ENCODE measurements around the gene FXYD6. TPM values are rescaled to one million over a fixed set of nuclear protein-coding genes. Genes with fewer than 3 reads are reported as not detected.

Gene FXYD6
- total RNA-seq, 1 donor from 2014 or later, result 10.5 TPM

DNA sequence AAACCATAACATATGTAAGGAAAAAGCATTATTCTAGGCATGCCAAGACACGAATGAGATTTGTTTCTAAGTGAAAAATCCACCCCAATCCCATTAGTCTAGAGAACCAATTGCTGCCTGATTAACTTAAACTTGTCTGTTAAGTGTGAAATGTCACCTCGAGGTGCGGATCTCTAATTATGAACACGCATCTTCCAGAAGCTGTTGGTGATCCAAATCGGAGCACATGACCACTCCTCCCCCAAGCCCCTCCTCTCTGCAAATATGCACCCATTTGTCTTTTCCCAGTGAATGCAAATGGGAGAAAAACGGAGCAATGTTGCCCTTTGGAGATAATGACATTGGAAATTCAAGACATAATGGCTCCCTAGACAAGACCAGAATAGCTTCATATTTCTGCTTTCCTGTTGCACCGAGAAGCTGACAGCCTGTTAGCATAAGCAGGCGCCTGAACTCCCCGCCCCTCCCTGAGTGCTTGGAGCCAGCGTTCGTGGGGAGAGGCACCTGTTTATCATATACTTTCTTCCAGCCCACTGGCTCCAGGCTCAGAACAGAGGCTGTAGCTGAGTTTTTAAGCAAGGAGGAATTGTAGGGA lies 6.0 kb upstream of the FXYD6 start:
- H3K4me1 ChIP-seq (ENCODE audit: insufficient read depth, low read length), result no peaks in the 10 kb centered on the region
- peaks cover 2% of the 10 kb centered on the region for H3K9me3 Mint-ChIP-seq (ENCODE audit: unreplicated experiment)

DNA sequence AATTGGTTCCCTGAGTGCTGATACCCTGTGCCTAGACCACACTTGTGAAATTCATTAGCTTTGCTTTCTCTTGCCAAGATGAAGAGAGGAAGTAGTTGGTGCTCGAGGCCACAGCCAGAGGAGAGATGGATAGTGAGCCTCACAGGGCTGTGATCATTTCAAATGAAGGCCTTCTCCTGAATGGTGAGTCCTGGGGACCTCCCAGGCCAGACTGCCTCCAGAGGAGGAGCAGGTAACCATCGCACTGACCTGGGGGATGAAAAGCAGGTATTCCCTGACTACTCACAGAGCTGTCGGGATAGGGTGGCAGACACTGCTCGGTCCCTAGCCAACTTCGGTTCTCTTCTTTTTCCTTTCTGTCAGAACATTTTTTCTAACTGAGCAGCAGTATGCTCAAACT lies 4.8 kb upstream of the FXYD6 start:
- Mint-ChIP-seq H3K9me3 (ENCODE audit: unreplicated experiment) (peaks cover 2% of the 10 kb centered on the region), H3K4me1 (ENCODE audit: low read depth, unreplicated experiment) (peaks cover 11% of the 10 kb centered on the region), H3K4me3 (ENCODE audit: unreplicated experiment) (no peak overlapping the region), H3K27ac (ENCODE audit: unreplicated experiment) (no peak overlapping the region), H3K36me3 (ENCODE audit: low read depth, unreplicated experiment) (no peaks in the 10 kb centered on the region), H3K27me3 (ENCODE audit: low read depth, unreplicated experiment) (peaks cover 58% of the 10 kb centered on the region)
- H4K20me1 ChIP-seq (ENCODE audit: insufficient read depth, low read length), result no peaks in the 10 kb centered on the region
- H3K9me3 ChIP-seq (ENCODE audit: insufficient read depth, low read depth, low read length), result no peaks in the 10 kb centered on the region
- no peak overlapping the region for H2AFZ ChIP-seq (ENCODE audit: low read depth, low read length)
- no peak overlapping the region for H3K27ac ChIP-seq (ENCODE audit: low read depth, low read length)
- H3K79me2 ChIP-seq (ENCODE audit: insufficient read depth, low read length), result no peaks in the 10 kb centered on the region
- no peaks in the 10 kb centered on the region for H3K36me3 ChIP-seq (ENCODE audit: insufficient read depth, low read length)
- FAIRE-seq (no peak), DNase-seq (ENCODE audit: low read depth) (no peak)
- H3K27me3 ChIP-seq (ENCODE audit: insufficient read depth, low read length), result peaks cover 34% of the 10 kb centered on the region
- H3K4me2 ChIP-seq (ENCODE audit: low read length), result no peak overlapping the region
- TF ChIP-seq, protein P1, sequence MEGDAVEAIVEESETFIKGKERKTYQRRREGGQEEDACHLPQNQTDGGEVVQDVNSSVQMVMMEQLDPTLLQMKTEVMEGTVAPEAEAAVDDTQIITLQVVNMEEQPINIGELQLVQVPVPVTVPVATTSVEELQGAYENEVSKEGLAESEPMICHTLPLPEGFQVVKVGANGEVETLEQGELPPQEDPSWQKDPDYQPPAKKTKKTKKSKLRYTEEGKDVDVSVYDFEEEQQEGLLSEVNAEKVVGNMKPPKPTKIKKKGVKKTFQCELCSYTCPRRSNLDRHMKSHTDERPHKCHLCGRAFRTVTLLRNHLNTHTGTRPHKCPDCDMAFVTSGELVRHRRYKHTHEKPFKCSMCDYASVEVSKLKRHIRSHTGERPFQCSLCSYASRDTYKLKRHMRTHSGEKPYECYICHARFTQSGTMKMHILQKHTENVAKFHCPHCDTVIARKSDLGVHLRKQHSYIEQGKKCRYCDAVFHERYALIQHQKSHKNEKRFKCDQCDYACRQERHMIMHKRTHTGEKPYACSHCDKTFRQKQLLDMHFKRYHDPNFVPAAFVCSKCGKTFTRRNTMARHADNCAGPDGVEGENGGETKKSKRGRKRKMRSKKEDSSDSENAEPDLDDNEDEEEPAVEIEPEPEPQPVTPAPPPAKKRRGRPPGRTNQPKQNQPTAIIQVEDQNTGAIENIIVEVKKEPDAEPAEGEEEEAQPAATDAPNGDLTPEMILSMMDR (IDR thresholded peaks at IDR 0.05; ENCODE audit: insufficient read depth, low read depth, low read length), result no peak
- TF ChIP-seq EZH2 (IDR thresholded peaks at IDR 0.05; ENCODE audit: insufficient read depth, low read length), result no peak
- no peak overlapping the region for H3K4me3 ChIP-seq (ENCODE audit: insufficient read depth, low read depth, low read length)
- H3K9ac ChIP-seq (ENCODE audit: low read length), result no peak overlapping the region
- H3K4me1 ChIP-seq (ENCODE audit: insufficient read depth, low read length), result peaks cover 3% of the 10 kb centered on the region

More for the DNA sequence above, 6.0 kb upstream of the FXYD6 start:
- H3K79me2 ChIP-seq (ENCODE audit: insufficient read depth, low read length), result no peaks in the 10 kb centered on the region
- no peak overlapping the region for H3K9ac ChIP-seq (ENCODE audit: low read length)
- H3K36me3 Mint-ChIP-seq (ENCODE audit: low read depth, unreplicated experiment), result peaks cover 4% of the 10 kb centered on the region
- H2AFZ ChIP-seq (ENCODE audit: low read depth, low read length), result no peak overlapping the region
- no peak overlapping the region for H3K4me3 Mint-ChIP-seq (ENCODE audit: unreplicated experiment)
- no peak overlapping the region for H3K27ac ChIP-seq (ENCODE audit: low read depth, low read length)
- H3K27me3 ChIP-seq (ENCODE audit: insufficient read depth, low read length), result peaks cover 33% of the 10 kb centered on the region
- H3K27ac Mint-ChIP-seq (ENCODE audit: unreplicated experiment), result no peak overlapping the region
- H3K4me1 Mint-ChIP-seq (ENCODE audit: low read depth, unreplicated experiment), result peaks cover 9% of the 10 kb centered on the region
- FAIRE-seq, result no peak
- DNase-seq (ENCODE audit: low read depth), result no peak
- H3K4me2 ChIP-seq (ENCODE audit: low read length), result no peak overlapping the region
- H3K36me3 ChIP-seq (ENCODE audit: insufficient read depth, low read length), result no peaks in the 10 kb centered on the region
- no peak overlapping the region for H3K4me3 ChIP-seq (ENCODE audit: insufficient read depth, low read depth, low read length)
- peaks cover 49% of the 10 kb centered on the region for H3K27me3 Mint-ChIP-seq (ENCODE audit: low read depth, unreplicated experiment)
- no peak for TF ChIP-seq EZH2 (IDR thresholded peaks at IDR 0.05; ENCODE audit: insufficient read depth, low read length)
- TF ChIP-seq, protein P1 (IDR thresholded peaks at IDR 0.05; ENCODE audit: insufficient read depth, low read depth, low read length), result no peak
- H3K9me3 ChIP-seq (ENCODE audit: insufficient read depth, low read depth, low read length), result no peaks in the 10 kb centered on the region
- no peaks in the 10 kb centered on the region for H4K20me1 ChIP-seq (ENCODE audit: insufficient read depth, low read length)
